GM23338 (cell line): ENCODE measurements around the gene MT1A. TPM values are rescaled to one million over a fixed set of nuclear protein-coding genes. Genes with fewer than 3 reads are reported as not detected.

Source experiments
- ATAC-seq: fragments of 200-7000 bp; cut with Tn5 transposase; 3 replicates; pipeline ENCODE4 v1.9.1; 2020
- DNase-seq: peaks from one replicate; pipeline ENCODE4 v3.0.0-alpha.2; 2015; ENCODE audit warnings: low spot score
- H2AFZ ChIP-seq: fragments of 200-600 bp; sonication (generic); 2 replicates; pipeline ENCODE4 v1.8.0; 2016; ENCODE audit warnings: antibody characterized with exemption, mild to moderate bottlenecking, moderate library complexity
- H3F3A ChIP-seq: fragments of 200-600 bp; sonication (generic); replicated peaks from 2 replicates; pipeline ENCODE4 v1.8.0; 2017; ENCODE audit warnings: antibody characterized with exemption, mixed run types, low read depth
- H3K27ac ChIP-seq: fragments of 200-600 bp; sonication (generic); 2 replicates; pipeline ENCODE4 v1.6.1; 2016; ENCODE audit warnings: low read depth
- H3K27me3 ChIP-seq: fragments of 200-600 bp; sonication (generic); 2 replicates; pipeline ENCODE4 v1.8.0; 2016; ENCODE audit warnings: mild to moderate bottlenecking, mixed run types, moderate library complexity; ENCODE audit not compliant: insufficient read depth
- H3K36me3 ChIP-seq: fragments of 200-600 bp; sonication (generic); 2 replicates; pipeline ENCODE4 v1.8.0; 2016; ENCODE audit warnings: mild to moderate bottlenecking; ENCODE audit not compliant: insufficient read depth
- H3K4me1 ChIP-seq: fragments of 200-600 bp; sonication (generic); 2 replicates; pipeline ENCODE4 v1.8.0; 2016; ENCODE audit warnings: mild to moderate bottlenecking, moderate library complexity; ENCODE audit not compliant: insufficient read depth
- H3K4me2 ChIP-seq: fragments of 200-600 bp; sonication (generic); 2 replicates; pipeline ENCODE4 v1.7.1; 2017; ENCODE audit warnings: mixed run types
- H3K4me3 ChIP-seq: fragments of 200-600 bp; sonication (generic); 2 replicates; pipeline ENCODE4 v1.6.1; 2016; ENCODE audit warnings: mixed run types
- H3K79me2 ChIP-seq: fragments of 200-600 bp; sonication (generic); replicated peaks from 2 replicates; pipeline ENCODE4 v1.8.0; 2017; ENCODE audit warnings: mild to moderate bottlenecking; ENCODE audit not compliant: insufficient read depth
- H3K9me2 ChIP-seq: fragments of 200-600 bp; sonication (generic); 2 replicates; pipeline ENCODE4 v1.8.0; 2017; ENCODE audit not compliant: insufficient read depth
- H4K20me1 ChIP-seq: fragments of 200-600 bp; sonication (generic); replicated peaks from 2 replicates; pipeline ENCODE4 v1.8.0; 2017; ENCODE audit warnings: mild to moderate bottlenecking; ENCODE audit not compliant: insufficient read depth
- H3K27ac Mint-ChIP-seq: 2 replicates; pipeline ENCODE4 v1.8.0; 2020; ENCODE audit warnings: inconsistent platforms, mild to moderate bottlenecking, moderate library complexity, mixed read lengths
- H3K27me3 Mint-ChIP-seq: 3 replicates; pipeline ENCODE4 v1.8.0; 2022; ENCODE audit warnings: low read depth, mild to moderate bottlenecking, moderate library complexity, mixed read lengths, inconsistent platforms; ENCODE audit not compliant: insufficient read depth, poor library complexity
- H3K36me3 Mint-ChIP-seq: 3 replicates; pipeline ENCODE4 v1.8.0; 2021; ENCODE audit warnings: low read depth, mild to moderate bottlenecking, inconsistent platforms, moderate library complexity, mixed read lengths
- H3K4me1 Mint-ChIP-seq: 3 replicates; pipeline ENCODE4 v1.8.0; 2020; ENCODE audit warnings: mild to moderate bottlenecking, inconsistent platforms, mixed read lengths
- H3K4me3 Mint-ChIP-seq: 3 replicates; pipeline ENCODE4 v1.8.0; 2021; ENCODE audit warnings: moderate library complexity, mild to moderate bottlenecking, inconsistent platforms, mixed read lengths
- H3K9me3 Mint-ChIP-seq: 3 replicates; pipeline ENCODE4 v1.8.0; 2020; ENCODE audit warnings: moderate library complexity, mild to moderate bottlenecking, inconsistent platforms, mixed read lengths
- CREB1 ChIP-seq: fragments of 250-450 bp; sonication (Bioruptor Pico); IDR thresholded peaks from 2 replicates; pipeline ENCODE4 v1.5.0; 2020; ENCODE audit warnings: low read depth, mild to moderate bottlenecking, moderate library complexity
- CTCF ChIP-seq, 2 experiments: fragments of 200-600 bp in 1 of 2; sonication (generic) in 1 of 2; conservative IDR thresholded peaks; 2 replicates each; pipeline versions ENCODE4 v1.5.1 to v1.6.1; 2016 to 2017; ENCODE audit warnings: antibody characterized with exemption in 2 of 2, low read depth in 2 of 2, mild to moderate bottlenecking in 2 of 2, moderate library complexity in 1 of 2
- EZH2 ChIP-seq: fragments of 200-600 bp; sonication (generic); IDR thresholded peaks from one replicate; pipeline ENCODE4 v1.8.0; 2017; ENCODE audit warnings: antibody characterized with exemption, mild to moderate bottlenecking, low read depth; ENCODE audit not compliant: unreplicated experiment
- JUNB ChIP-seq: IDR thresholded peaks from one replicate; pipeline ENCODE4 v1.6.1; 2016; ENCODE audit warnings: antibody characterized with exemption; ENCODE audit not compliant: unreplicated experiment
- POLR2AphosphoS5 ChIP-seq: IDR thresholded peaks from 2 replicates; pipeline ENCODE4 v1.6.1; 2016; ENCODE audit warnings: antibody characterized with exemption, low read depth
- REST ChIP-seq: IDR thresholded peaks from one replicate; pipeline ENCODE4 v1.6.1; 2018; ENCODE audit warnings: antibody characterized with exemption; ENCODE audit not compliant: unreplicated experiment
- STAT1 ChIP-seq: IDR thresholded peaks from one replicate; pipeline ENCODE4 v1.6.1; 2016; ENCODE audit warnings: antibody characterized with exemption; ENCODE audit not compliant: unreplicated experiment
- ZNF114 ChIP-seq: fragments of 250-450 bp; sonication (Bioruptor Pico); IDR thresholded peaks from 2 replicates; pipeline ENCODE4 v1.5.0; 2020; ENCODE audit warnings: mild to moderate bottlenecking, moderate library complexity
- ZNF331 ChIP-seq: fragments of 250-450 bp; sonication (Bioruptor Pico); IDR thresholded peaks from 2 replicates; pipeline ENCODE4 v1.5.0; 2020; ENCODE audit warnings: low read depth, mild to moderate bottlenecking, moderate library complexity
- polyA plus RNA-seq: library from polyadenylated mRNA; unstranded; fragments of >200 nt; fragmentation: Nextera tagmentation; extraction: Ambion mirVana; gene quantifications from 2 replicates; pipeline ENCODE4 v1.2.1, GENCODE V29; 2016
- total RNA-seq: library from RNA; depleted of rRNA; stranded (reverse); fragments of >200 nt; shearing (Covaris generic); gene quantifications from 2 replicates; pipeline ENCODE4 v1.2.3, GENCODE V29; 2014

MT1A gene
- total and polyA plus RNA-seq, 2 experiments from 2014 or later = 2.5 TPM; not detected in 1

GRCh38 chr16:56657555-56658326 lies 19.3 kb downstream of the MT1A start, which contains the start of gene MT1F:
Gene MT1F (plus strand): TSS chr16:56657959. CDS start chr16:56658059, 100 bp downstream.
- DNase-seq = peak; percentile 94
- no peaks in the 10 kb centered on the region for H3K9me2 ChIP-seq
- H3K4me1 ChIP-seq = peaks cover 19% of the 10 kb centered on the region
- H3K4me3 ChIP-seq = peak within 1 kb of the TSS; percentile 82
- H3K36me3 ChIP-seq = no peaks in the 10 kb centered on the region; the same call in 1 of the 2 replicates
- peak; percentile 88 for ATAC-seq
- H3F3A ChIP-seq = no peaks in the 10 kb centered on the region
- Mint-ChIP-seq H3K4me3 (peak within 1 kb of the TSS; percentile 90), H3K9me3 (no peaks in the 10 kb centered on the region), H3K27ac (no peak within 1 kb of the TSS; the same call in 1 of the 2 replicates), H3K27me3 (peaks cover 63% of the 10 kb centered on the region), H3K36me3 (peaks cover 22% of the 10 kb centered on the region; the same call in 2 of the 3 replicates), H3K4me1 (peaks cover 22% of the 10 kb centered on the region)
- peak within 1 kb of the TSS; percentile 80 for H2AFZ ChIP-seq
- H3K27ac ChIP-seq = no peak within 1 kb of the TSS
- peak within 1 kb of the TSS; percentile 90 for H3K4me2 ChIP-seq
- H3K27me3 ChIP-seq = peaks cover 72% of the 10 kb centered on the region
- no peaks in the 10 kb centered on the region for H3K79me2 ChIP-seq
- peak; percentile 45 for TF ChIP-seq POLR2AphosphoS5
- TF ChIP-seq JUNB = no peak
- TF ChIP-seq STAT1 = no peak
- TF ChIP-seq EZH2 = peak; percentile 53
- no peak; a peak in 1 of 4 replicates for TF ChIP-seq CTCF (conservative IDR thresholded peaks at IDR 0.05; ENCODE audit: low read depth in 2 of 2)
- H4K20me1 ChIP-seq = no peaks in the 10 kb centered on the region

- Histone ChIP-seq H3K79me2 (no peaks in the 10 kb centered on the region), H3K27ac (no peak overlapping the region), H3K27me3 (peaks cover 75% of the 10 kb centered on the region), H2AFZ (peak overlapping the region; percentile 80), H3K9me2 (no peaks in the 10 kb centered on the region), H4K20me1 (no peaks in the 10 kb centered on the region), H3K36me3 (no peaks in the 10 kb centered on the region; the same call in 1 of the 2 replicates), H3F3A (peaks cover 1% of the 10 kb centered on the region; the same call in 1 of the 2 replicates), H3K4me1 (peaks cover 21% of the 10 kb centered on the region), H3K4me3 (peak overlapping the region; percentile 82), H3K4me2 (peak overlapping the region; percentile 90)
- DNase-seq (no peak), ATAC-seq (peak; percentile 17)
- H3K4me3 Mint-ChIP-seq = peak overlapping the region; percentile 90
- peaks cover 24% of the 10 kb centered on the region for H3K4me1 Mint-ChIP-seq
- no peaks in the 10 kb centered on the region for H3K9me3 Mint-ChIP-seq
- peaks cover 69% of the 10 kb centered on the region for H3K27me3 Mint-ChIP-seq
- no peak overlapping the region for H3K27ac Mint-ChIP-seq
- peaks cover 22% of the 10 kb centered on the region; the same call in 2 of the 3 replicates for H3K36me3 Mint-ChIP-seq
- TF ChIP-seq EZH2 (no peak), ZNF331 (no peak), CTCF (conservative IDR thresholded peaks at IDR 0.05; ENCODE audit: low read depth in 2 of 2) (no peak), STAT1 (no peak), ZNF114 (CRISPR knock-in tag) (no peak), REST (no peak), JUNB (no peak), CREB1 (CRISPR knock-in tag) (no peak)
These were observed 19.9 kb downstream of the MT1A start for GRCh38 chr16:56658327-56658875.
